BE2C (cell line): ENCODE data around the gene GABRE. TPM values are rescaled to one million over a fixed set of nuclear protein-coding genes. Genes with fewer than 3 reads are reported as not detected.

ENCODE experiments used
- DNase-seq: peaks from one replicate; pipeline ENCODE4 v3.0.0-alpha.2; 2020
- H3K27me3 ChIP-seq: fragments of 250-450 bp; sonication (Bioruptor Pico); 2 replicates; pipeline ENCODE4 v1.5.1; 2020; ENCODE audit warnings: mild to moderate bottlenecking
- H3K36me3 ChIP-seq: fragments of 250-450 bp; sonication (Bioruptor Pico); 2 replicates; pipeline ENCODE4 v1.5.1; 2020; ENCODE audit warnings: mild to moderate bottlenecking
- H3K4me1 ChIP-seq: fragments of 250-450 bp; sonication (Bioruptor Pico); 2 replicates; pipeline ENCODE4 v1.5.1; 2020
- H3K4me3 ChIP-seq: 2 replicates; pipeline ENCODE4 v1.5.1; 2011; ENCODE audit warnings: low read depth, low read length
- H3K9me3 ChIP-seq: fragments of 250-450 bp; sonication (Bioruptor Pico); 2 replicates; pipeline ENCODE4 v1.5.1; 2020
- CTCF ChIP-seq: IDR thresholded peaks from 2 replicates; pipeline ENCODE4 v1.5.1; 2012; ENCODE audit warnings: mild to moderate bottlenecking, low read depth, low read length
- polyA plus RNA-seq: library from polyadenylated mRNA; unstranded; fragments of >200 nt; gene quantifications from one replicate; pipeline ENCODE4 v1.2.1, GENCODE V29; 2012; ENCODE audit warnings: low read depth, missing spikeins; ENCODE audit not compliant: insufficient read length, insufficient read depth

Gene GABRE
- polyA plus RNA-seq, result not detected

DNA sequence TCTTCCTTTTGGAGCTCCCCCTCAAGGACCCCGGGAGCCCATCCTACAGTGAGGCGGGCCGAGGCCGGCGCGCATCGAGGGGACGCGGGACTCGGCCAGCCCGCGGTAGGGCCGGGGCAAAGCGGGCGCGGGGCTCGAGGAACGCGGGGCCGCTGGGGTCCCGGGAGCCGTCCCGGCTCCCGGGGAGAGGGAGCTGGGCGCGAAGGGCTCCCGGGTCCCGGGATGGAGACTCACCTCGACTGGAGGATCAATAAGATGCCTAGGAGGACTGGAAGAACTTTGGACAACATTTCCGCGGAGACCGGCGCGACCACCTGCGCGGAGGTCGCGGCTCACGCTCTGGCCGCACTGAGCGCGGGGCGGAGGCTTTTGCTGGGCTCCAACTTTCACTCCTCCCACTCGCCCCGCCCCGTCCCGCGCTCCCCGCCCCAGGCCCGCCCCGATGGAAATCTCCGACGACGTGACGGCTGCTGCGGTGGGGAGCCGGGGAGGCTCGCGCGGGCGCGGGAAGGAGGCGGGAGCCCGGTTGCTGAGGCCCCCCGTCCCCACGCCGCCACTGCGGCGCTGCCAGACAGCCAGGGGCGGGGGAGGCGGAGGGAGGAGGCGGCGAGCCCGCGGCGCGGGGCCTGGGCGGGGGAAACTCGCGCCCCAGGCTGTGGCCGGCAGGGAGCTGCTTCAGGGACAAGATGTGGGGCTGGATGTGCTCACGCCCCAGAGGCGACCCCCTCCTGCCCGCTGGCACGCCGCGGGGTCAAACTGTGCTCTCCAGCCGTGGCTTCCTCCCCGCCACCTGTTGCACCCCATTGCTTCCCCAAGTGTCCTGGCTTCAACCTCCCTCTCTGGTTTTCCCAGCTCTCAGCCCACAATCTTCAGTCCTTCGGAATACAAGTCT is at the start of gene GABRE:
GABRE (minus strand) TSS at position 341 of the 892 bp plus-strand sequence; CDS start at position 290, 51 bp downstream.
- Histone ChIP-seq H3K9me3 (no peaks in the 10 kb centered on the region), H3K27me3 (no peaks in the 10 kb centered on the region), H3K4me3 (no peak within 1 kb of the TSS), H3K36me3 (no peaks in the 10 kb centered on the region), H3K4me1 (no peaks in the 10 kb centered on the region)
- no peak for TF ChIP-seq CTCF
- no peak for DNase-seq

GRCh38 chrX:152020888-152021287 is 46.4 kb upstream of the GABRE start:
- H3K4me3 ChIP-seq, result no peak overlapping the region
- H3K4me1 ChIP-seq, result no peaks in the 10 kb centered on the region
- no peak for TF ChIP-seq CTCF
- H3K36me3 ChIP-seq, result no peaks in the 10 kb centered on the region
- no peaks in the 10 kb centered on the region for H3K27me3 ChIP-seq
- DNase-seq, result no peak
- no peaks in the 10 kb centered on the region for H3K9me3 ChIP-seq

- no peaks in the 10 kb centered on the region for H3K36me3 ChIP-seq
- no peaks in the 10 kb centered on the region for H3K4me1 ChIP-seq
- no peaks in the 10 kb centered on the region for H3K27me3 ChIP-seq
- no peak for DNase-seq
- H3K9me3 ChIP-seq, result no peaks in the 10 kb centered on the region
- no peak for TF ChIP-seq CTCF
- no peak overlapping the region for H3K4me3 ChIP-seq
Observed at GRCh38 chrX:151999813-152000212, 25.3 kb upstream of the GABRE start.

DNA sequence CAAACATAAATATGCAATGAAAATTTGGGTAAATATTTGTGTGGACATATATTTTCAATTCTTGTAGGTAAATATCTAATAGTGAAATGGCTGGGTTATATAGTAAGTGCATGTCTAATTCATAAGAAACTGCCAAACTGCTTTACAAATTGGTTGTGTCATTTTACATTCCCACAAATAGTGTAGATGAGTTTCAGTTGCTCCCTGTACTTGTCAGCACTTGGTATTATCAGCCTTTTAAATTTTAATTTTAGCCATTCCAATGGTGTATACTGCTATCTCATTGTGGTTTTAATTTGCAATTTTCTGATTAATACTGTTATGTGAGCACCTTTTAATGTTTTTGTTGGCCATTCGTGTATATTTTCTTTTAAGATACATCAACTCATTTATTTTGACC is 23.1 kb upstream of the GABRE start:
- Histone ChIP-seq H3K9me3 (no peaks in the 10 kb centered on the region), H3K36me3 (no peaks in the 10 kb centered on the region), H3K4me3 (no peak overlapping the region), H3K27me3 (no peaks in the 10 kb centered on the region), H3K4me1 (no peaks in the 10 kb centered on the region)
- TF ChIP-seq CTCF, result no peak
- no peak for DNase-seq

DNA sequence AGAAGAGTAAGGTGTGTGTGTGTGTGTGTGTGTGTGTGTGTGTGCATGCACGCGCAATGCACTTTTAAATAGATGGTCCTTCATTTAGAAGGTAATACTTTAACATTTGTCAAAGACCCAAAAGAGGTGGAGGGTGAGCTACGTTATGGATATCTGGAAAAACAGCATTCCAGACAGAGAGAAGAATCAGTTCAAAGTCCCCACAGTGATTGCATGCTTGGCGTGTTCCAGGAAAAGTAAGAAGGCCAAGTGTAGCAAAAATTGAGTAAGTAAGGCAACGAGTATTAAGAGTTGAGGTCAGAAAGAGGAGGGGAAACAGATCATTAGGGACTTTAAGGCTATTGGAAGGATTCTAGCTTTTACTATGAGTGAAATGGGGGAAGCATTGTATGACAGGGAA is 21.9 kb upstream of the GABRE start:
- Histone ChIP-seq H3K36me3 (no peaks in the 10 kb centered on the region), H3K9me3 (no peaks in the 10 kb centered on the region), H3K27me3 (no peaks in the 10 kb centered on the region), H3K4me1 (no peaks in the 10 kb centered on the region), H3K4me3 (no peak overlapping the region)
- DNase-seq, result no peak
- TF ChIP-seq CTCF, result no peak

GRCh38 chrX:151994476-151994875 is 20.0 kb upstream of the GABRE start:
- H3K4me1 ChIP-seq, result no peaks in the 10 kb centered on the region
- no peak for DNase-seq
- no peak for TF ChIP-seq CTCF
- H3K9me3 ChIP-seq, result no peaks in the 10 kb centered on the region
- H3K36me3 ChIP-seq, result no peaks in the 10 kb centered on the region
- no peaks in the 10 kb centered on the region for H3K27me3 ChIP-seq
- H3K4me3 ChIP-seq, result no peak overlapping the region
